Duodenal mucosa (tissue), 2 donors: Measurements from ENCODE around the gene XPO4.
"Not testable (repeated sequence)": the region's sequence is repeated elsewhere in the genome, so short reads cannot be mapped to it uniquely, and the experiment has no call there.

Source experiments
- H3K27ac ChIP-seq: one replicate; pipeline ENCODE4 v1.7.0; 2013; ENCODE audit warnings: low read depth, low read length
- H3K27me3 ChIP-seq, 2 donors: one replicate each; pipeline ENCODE4 v1.7.0; 2013; ENCODE audit warnings: low read length in 2 of 2, control low read depth in 1 of 2; ENCODE audit not compliant: insufficient read depth in 2 of 2, control insufficient read depth in 1 of 2
- H3K36me3 ChIP-seq, 2 donors: one replicate each; pipeline ENCODE4 v1.7.0; 2013; ENCODE audit warnings: low read length in 2 of 2, control low read depth in 1 of 2; ENCODE audit not compliant: insufficient read depth in 2 of 2, control insufficient read depth in 1 of 2
- H3K4me1 ChIP-seq, 2 donors: one replicate each; pipeline ENCODE4 v1.7.0; 2013; ENCODE audit warnings: low read length in 2 of 2, control low read depth in 1 of 2; ENCODE audit not compliant: insufficient read depth in 2 of 2, control insufficient read depth in 1 of 2
- H3K4me3 ChIP-seq, 2 donors: one replicate each; pipeline ENCODE4 v1.7.0; 2013; ENCODE audit warnings: low read length in 2 of 2, low read depth in 1 of 2
- H3K9ac ChIP-seq, 2 donors: one replicate each; pipeline ENCODE4 v1.7.0; 2013; ENCODE audit warnings: low read length in 2 of 2, low read depth in 1 of 2
- H3K9me3 ChIP-seq, 2 donors: one replicate each; pipeline ENCODE4 v1.7.0; 2013; ENCODE audit warnings: low read length in 2 of 2, control low read depth in 1 of 2; ENCODE audit not compliant: control insufficient read depth in 1 of 2

XPO4 gene

DNA sequence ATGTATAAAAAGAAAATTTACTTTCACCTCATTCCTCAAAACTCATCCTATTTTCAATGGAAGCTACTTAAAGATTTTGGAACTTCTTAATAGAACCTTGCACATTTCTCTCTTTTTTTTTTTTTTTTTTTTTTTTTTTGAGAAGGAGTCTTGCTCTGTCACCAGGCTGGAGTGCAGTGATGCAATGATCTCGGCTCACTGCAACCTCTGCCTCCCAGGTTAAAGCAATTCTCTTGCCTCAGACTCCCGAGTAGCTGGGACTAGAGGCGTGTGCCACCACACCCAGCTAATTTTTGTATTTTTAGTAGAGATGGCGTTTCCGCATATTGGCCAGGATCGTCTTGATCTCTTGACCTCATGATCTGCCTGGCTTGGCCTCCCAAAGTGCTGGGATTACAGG is 40.9 kb downstream of the XPO4 start:
- H3K36me3 ChIP-seq, H3K9ac ChIP-seq, H3K4me1 ChIP-seq, H3K27ac ChIP-seq, H3K4me3 ChIP-seq, H3K27me3 ChIP-seq, H3K9me3 ChIP-seq: not testable (repeated sequence)

DNA sequence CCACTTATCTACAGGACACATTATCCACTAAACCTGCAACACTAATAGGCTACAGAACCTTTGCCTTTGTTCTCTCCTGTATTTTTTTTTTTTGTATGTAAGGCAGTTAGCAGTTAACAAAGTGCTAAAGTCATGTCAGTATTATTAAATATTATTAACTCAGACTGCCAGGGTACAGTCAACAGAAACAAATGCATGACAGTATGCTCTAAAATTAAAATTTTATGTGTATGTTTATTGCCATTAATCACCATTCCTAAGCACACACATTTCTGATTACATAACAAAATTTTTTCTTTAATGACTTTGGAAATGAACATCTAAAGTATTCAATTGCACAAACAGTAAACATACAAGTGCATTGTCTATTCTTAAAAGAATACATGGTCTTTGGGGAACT is 41.7 kb downstream of the XPO4 start:
- H3K9ac ChIP-seq = no peak overlapping the region
- no peak overlapping the region for H3K27ac ChIP-seq
- H3K36me3 ChIP-seq = peaks cover 0 to 9% of the 10 kb centered on the region in 2 donors

DNA sequence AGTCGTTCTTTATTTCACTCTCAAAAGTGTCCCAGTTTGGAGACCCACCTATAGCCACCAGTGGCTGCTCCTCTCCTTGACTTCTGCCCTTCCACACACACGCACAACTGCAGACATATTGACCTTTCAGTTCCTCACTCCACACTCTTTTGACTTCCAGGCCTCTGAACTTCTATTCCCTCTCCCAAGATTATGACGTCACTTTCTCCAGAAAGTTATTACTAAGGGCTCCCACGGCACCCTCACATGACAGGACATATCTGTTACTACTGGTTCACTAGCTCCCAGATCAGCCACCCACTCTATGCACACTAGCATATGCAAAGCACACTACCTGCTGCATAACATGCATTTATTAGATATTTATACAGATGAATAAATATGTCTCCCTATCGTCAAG is 45.9 kb downstream of the XPO4 start:
- H3K27me3 ChIP-seq = no peaks in the 10 kb centered on the region
- H3K27ac ChIP-seq = no peak overlapping the region
- peaks cover 0 to 9% of the 10 kb centered on the region in 2 donors for H3K36me3 ChIP-seq
- no peak overlapping the region for H3K4me3 ChIP-seq
- H3K9me3 ChIP-seq = no peaks in the 10 kb centered on the region
- H3K9ac ChIP-seq = no peak overlapping the region
- H3K4me1 ChIP-seq = peaks cover 0 to 4% of the 10 kb centered on the region in 2 donors

More for the DNA sequence above, 41.7 kb downstream of the XPO4 start:
- H3K4me3 ChIP-seq = no peak overlapping the region
- H3K4me1 ChIP-seq = no peaks in the 10 kb centered on the region
- no peaks in the 10 kb centered on the region for H3K9me3 ChIP-seq
- H3K27me3 ChIP-seq = no peaks in the 10 kb centered on the region

DNA sequence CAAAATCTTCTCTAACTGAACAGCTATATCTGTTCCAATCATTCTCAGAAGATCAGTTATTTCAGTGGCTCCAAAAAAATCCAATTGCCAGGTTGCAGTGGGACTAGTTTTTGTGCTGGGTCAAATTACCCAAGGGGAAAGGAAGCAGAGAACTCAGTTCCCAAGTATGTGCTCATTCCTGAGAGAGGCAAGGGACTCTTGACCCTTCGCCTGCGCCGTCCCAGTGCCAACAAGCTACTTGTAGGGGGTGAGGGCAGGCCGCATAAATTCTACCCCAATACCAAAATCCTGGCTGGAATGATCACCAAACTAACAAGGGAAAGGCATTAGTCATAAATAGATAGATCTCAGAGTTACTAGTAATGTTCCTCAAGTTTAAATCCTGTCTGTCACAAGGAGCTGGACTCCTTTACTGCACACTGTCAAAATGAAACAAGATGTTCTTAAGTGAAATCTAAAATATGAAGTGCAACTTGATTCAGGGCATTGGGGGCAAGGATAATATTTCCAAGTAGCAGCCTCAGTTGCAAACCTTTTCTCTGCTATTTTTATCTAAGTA is 50.6 kb downstream of the XPO4 start:
- no peak overlapping the region for H3K9ac ChIP-seq
- H3K9me3 ChIP-seq = no peaks in the 10 kb centered on the region
- no peak overlapping the region for H3K4me3 ChIP-seq
- no peak overlapping the region for H3K27ac ChIP-seq
- H3K27me3 ChIP-seq = no peaks in the 10 kb centered on the region
- H3K4me1 ChIP-seq = peaks cover 7 to 22% of the 10 kb centered on the region in 2 donors
- peaks cover 0 to 9% of the 10 kb centered on the region in 2 donors for H3K36me3 ChIP-seq

DNA sequence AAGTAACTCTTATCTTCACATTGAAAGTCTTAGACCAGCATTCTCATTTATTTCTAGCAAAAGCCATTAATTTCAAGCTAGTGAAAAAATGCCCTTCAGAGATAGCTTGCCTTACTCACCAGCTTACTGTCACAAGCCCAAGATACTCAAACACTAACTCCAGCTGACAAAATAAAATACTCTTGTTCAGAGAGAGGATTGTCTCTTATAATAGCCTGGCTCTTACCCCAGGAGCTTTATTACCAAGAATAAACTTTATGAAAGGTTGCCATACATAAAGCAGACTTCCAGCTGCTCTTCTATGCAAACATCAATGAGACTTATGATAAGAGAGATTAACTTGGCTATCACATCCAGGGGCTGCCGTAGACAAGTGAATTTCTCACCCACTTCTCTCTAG is 53.6 kb downstream of the XPO4 start:
- Histone ChIP-seq H3K27me3 (no peaks in the 10 kb centered on the region), H3K4me3 (no peak overlapping the region), H3K9me3 (no peaks in the 10 kb centered on the region), H3K36me3 (peaks cover 0 to 6% of the 10 kb centered on the region in 2 donors), H3K4me1 (peaks cover 7 to 18% of the 10 kb centered on the region in 2 donors), H3K27ac (no peak overlapping the region), H3K9ac (no peak overlapping the region)

DNA sequence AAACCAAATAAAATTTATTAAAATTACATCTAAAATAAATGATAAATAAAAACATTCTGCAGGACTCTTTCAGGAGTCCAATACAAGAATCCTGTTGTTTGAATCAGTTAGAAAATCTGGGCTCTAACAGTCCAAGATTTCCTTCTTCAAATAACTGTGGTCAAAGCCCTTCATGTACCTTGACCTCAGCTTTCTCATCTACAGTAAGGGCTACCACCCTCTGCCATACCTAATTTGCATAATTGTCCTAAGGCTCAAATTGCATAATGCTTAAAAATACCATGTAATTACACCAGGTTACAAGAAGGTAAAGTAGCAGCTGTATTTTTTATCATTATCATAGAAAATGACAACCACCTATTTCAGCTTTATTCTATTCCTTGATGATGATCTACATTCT is 54.3 kb downstream of the XPO4 start:
- H3K9ac ChIP-seq = no peak overlapping the region
- H3K27ac ChIP-seq = no peak overlapping the region
- peaks cover 7 to 18% of the 10 kb centered on the region in 2 donors for H3K4me1 ChIP-seq
- H3K9me3 ChIP-seq = no peaks in the 10 kb centered on the region
- peaks cover 0 to 6% of the 10 kb centered on the region in 2 donors for H3K36me3 ChIP-seq
- no peaks in the 10 kb centered on the region for H3K27me3 ChIP-seq
- no peak overlapping the region for H3K4me3 ChIP-seq

DNA sequence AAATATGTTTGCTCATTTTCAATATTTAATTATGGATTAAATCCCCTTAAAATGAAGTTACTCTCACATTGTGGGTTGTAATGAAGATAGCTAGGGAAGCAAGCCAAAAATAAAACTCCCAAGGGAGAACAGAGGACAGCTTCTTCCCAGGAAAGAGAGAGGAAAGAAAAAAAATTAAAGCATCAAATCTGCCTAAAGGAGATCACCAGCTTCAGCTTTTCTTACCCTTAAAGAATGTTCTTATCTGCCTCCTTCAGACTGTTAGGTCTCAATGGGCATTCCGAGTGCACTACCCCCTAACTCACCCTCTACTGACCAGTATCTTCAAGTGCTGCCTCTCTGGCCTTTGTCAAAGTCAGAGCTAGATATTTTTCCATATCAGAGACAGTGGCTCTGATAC is 55.2 kb downstream of the XPO4 start:
- H3K4me1 ChIP-seq = peaks cover 7 to 18% of the 10 kb centered on the region in 2 donors
- H3K9me3 ChIP-seq = no peaks in the 10 kb centered on the region
- H3K36me3 ChIP-seq = peaks cover 0 to 6% of the 10 kb centered on the region in 2 donors
- H3K27ac ChIP-seq = no peak overlapping the region
- H3K4me3 ChIP-seq = no peak overlapping the region
- no peak overlapping the region for H3K9ac ChIP-seq
- no peaks in the 10 kb centered on the region for H3K27me3 ChIP-seq

DNA sequence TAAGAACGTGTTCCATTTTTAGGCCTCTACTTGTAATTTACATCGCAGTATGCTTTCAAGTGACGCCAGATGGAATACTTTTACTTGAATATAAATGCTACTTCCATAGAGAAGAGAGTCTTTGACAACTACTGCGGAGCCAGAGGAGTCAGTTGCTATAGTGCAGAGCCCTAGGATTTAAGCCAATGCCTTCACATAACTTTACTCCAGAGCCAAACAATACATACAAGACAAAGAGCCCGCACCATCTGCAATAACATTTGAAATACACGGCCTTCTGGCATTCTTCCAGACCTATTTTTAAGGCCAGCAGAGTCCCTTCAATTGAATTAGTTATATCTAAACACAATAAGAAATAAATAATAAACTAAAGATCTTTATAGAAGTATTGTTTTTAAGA is 59.4 kb downstream of the XPO4 start:
- Histone ChIP-seq H3K36me3 (peaks cover 2 to 14% of the 10 kb centered on the region in 2 donors), H3K27me3 (no peaks in the 10 kb centered on the region), H3K9me3 (no peaks in the 10 kb centered on the region), H3K4me1 (peaks cover 4 to 9% of the 10 kb centered on the region in 2 donors), H3K9ac (no peak overlapping the region), H3K27ac (no peak overlapping the region), H3K4me3 (no peak overlapping the region)

DNA sequence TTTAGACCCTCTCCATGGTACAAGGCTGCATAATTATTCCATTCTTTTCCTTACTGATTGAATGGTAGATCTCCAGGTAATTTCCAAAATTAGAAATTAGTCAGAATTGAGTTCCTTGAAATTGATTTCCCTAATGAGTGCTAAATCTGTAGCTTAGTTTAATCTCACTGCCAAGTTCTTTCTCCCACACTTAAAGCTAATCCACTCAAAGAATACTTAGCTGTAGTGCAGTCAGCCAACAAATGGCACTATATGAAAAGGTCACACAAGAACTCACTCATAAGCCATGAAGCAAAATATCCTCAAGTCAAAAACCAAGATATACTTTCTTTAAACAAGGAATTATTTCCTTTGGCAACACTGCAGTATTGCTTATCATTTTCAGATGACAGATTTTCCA is 62.0 kb downstream of the XPO4 start:
- Histone ChIP-seq H3K27me3 (no peaks in the 10 kb centered on the region), H3K9ac (no peak overlapping the region), H3K36me3 (peaks cover 2 to 28% of the 10 kb centered on the region in 2 donors), H3K27ac (no peak overlapping the region), H3K4me1 (no peaks in the 10 kb centered on the region), H3K9me3 (no peaks in the 10 kb centered on the region), H3K4me3 (no peak overlapping the region)

DNA sequence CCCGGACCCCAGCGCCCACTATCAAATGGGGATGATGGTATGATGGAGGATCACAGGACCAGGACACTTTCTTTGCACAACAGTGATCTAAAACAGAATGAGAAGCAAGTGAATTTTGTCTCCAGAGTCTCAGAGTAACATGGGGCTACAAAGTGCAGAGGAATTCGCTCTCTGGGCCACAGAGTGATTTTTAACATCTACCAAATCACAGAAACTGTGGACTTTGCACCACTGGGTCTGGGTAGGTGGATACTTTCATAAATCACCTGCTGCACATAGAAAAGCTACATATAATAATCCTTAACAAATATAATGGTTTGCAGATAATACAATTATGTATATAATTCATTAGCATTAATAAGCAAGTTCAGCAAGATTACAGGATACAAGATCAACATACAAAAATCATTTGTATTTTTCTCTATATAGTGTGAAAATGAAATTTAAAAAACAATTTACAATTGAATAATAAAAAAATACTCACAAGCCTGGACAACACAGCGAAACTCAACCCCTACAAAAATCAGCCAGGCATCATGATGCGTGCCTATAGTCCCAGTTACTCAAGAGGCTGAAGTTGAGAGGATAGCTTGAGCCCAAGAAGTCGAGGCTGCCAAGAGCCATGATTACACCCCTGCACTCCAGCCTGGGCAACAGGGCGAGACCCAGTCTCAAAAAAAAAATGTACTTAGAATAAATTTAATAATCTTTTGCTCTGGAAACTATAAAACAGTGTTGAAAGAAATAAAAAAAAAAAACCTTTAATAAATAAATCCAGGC is 68.5 kb downstream of the XPO4 start:
- Histone ChIP-seq H3K27ac (no peak overlapping the region), H3K9ac (no peak overlapping the region), H3K9me3 (no peaks in the 10 kb centered on the region), H3K36me3 (peaks cover 0 to 27% of the 10 kb centered on the region in 2 donors), H3K4me1 (peaks cover 0 to 4% of the 10 kb centered on the region in 2 donors), H3K4me3 (no peak overlapping the region), H3K27me3 (no peaks in the 10 kb centered on the region)
